GM19035 (cell line): ENCODE measurements around the gene ZAR1L.
A peak's percentile ranks its signal among the peaks of the same experiment; 100 is the strongest.
"Not testable (repeated sequence)": the region's sequence is repeated elsewhere in the genome, so short reads cannot be mapped to it uniquely, and the experiment has no call there.

Source experiments
- ATAC-seq: cut with Tn5 transposase; IDR thresholded peaks from one replicate; pipeline ENCODE4 v1.9.1; 2021; ENCODE audit not compliant: unreplicated experiment

Gene ZAR1L

GRCh38 chr13:32315238-32316027 is at the start of gene ZAR1L, which contains the start of gene BRCA2:
TSS of gene ZAR1L (minus strand) at chr13:32315363. CDS start at chr13:32311925, 3,438 bp downstream.
TSS of gene BRCA2 (plus strand) at chr13:32315508. CDS start at chr13:32316461, 953 bp downstream.
- ATAC-seq = peak; percentile 96

GRCh38 chr13:32362574-32362973 is 47.4 kb upstream of the ZAR1L start:
- no peak for ATAC-seq

GRCh38 chr13:32355935-32356334 is 40.8 kb upstream of the ZAR1L start:
- ATAC-seq = not testable (repeated sequence)

- no peak for ATAC-seq
Observed at GRCh38 chr13:32354040-32354439, 38.9 kb upstream of the ZAR1L start.

- not testable (repeated sequence) for ATAC-seq
Observed at GRCh38 chr13:32350839-32351441, 35.8 kb upstream of the ZAR1L start.

- no peak for ATAC-seq
Observed at GRCh38 chr13:32347651-32348050, 32.5 kb upstream of the ZAR1L start.

GRCh38 chr13:32340914-32341313 is 25.8 kb upstream of the ZAR1L start:
- no peak for ATAC-seq

- no peak for ATAC-seq
Observed at GRCh38 chr13:32334671-32335070, 19.5 kb upstream of the ZAR1L start.

GRCh38 chr13:32330441-32330840 is 15.3 kb upstream of the ZAR1L start:
- no peak for ATAC-seq

- no peak for ATAC-seq
Observed at GRCh38 chr13:32323912-32324311, 8.7 kb upstream of the ZAR1L start.

GRCh38 chr13:32320528-32320927 is 5.4 kb upstream of the ZAR1L start:
- ATAC-seq = no peak

- ATAC-seq = no peak
Observed at GRCh38 chr13:32317716-32318465, 2.7 kb upstream of the ZAR1L start.

- ATAC-seq = no peak
Observed at GRCh38 chr13:32316501-32316900, 1.3 kb upstream of the ZAR1L start.

- ATAC-seq = peak; percentile 42
Observed at GRCh38 chr13:32316028-32316339, 821 bp upstream of the ZAR1L start.

GRCh38 chr13:32314271-32315237 is 609 bp downstream of the ZAR1L start:
- peak; percentile 26 for ATAC-seq

- no peak for ATAC-seq
Observed at GRCh38 chr13:32311188-32311897, 3.8 kb downstream of the ZAR1L start.

- ATAC-seq = no peak
Observed at GRCh38 chr13:32310134-32310706, 4.9 kb downstream of the ZAR1L start.

GRCh38 chr13:32309312-32310133 is 5.6 kb downstream of the ZAR1L start:
- no peak for ATAC-seq

- ATAC-seq = no peak
Observed at GRCh38 chr13:32305646-32306045, 9.5 kb downstream of the ZAR1L start.
